Fibroblast of skin of left quadriceps (primary cell): ENCODE results near the gene S100A14.

Experiments
- DNase-seq, 2 experiments: peaks; one replicate each; pipeline ENCODE4 v3.0.0-alpha.2; 2013; ENCODE audit warnings: low read depth in 2 of 2

Gene S100A14

GRCh38 chr1:153639280-153639679 is 23.2 kb upstream of the S100A14 start:
- no peak for DNase-seq

GRCh38 chr1:153638261-153638660 is 22.1 kb upstream of the S100A14 start:
- DNase-seq, result no peak

- DNase-seq, result no peak
Measured at GRCh38 chr1:153636312-153636711, 20.2 kb upstream of the S100A14 start.

- no peak for DNase-seq
Measured at GRCh38 chr1:153635872-153636271, 19.7 kb upstream of the S100A14 start.

- peak; percentile 96 to 97 for DNase-seq
Measured at GRCh38 chr1:153633754-153634665, 17.9 kb upstream of the S100A14 start, which contains the start of gene CHTOP. TSS of gene CHTOP (plus strand) at chr1:153634066. CDS start at chr1:153636589, 2,523 bp downstream.

- no peak for DNase-seq
Measured at GRCh38 chr1:153633161-153633753, 17.1 kb upstream of the S100A14 start.

GRCh38 chr1:153631047-153632022 is 15.2 kb upstream of the S100A14 start:
- no peak for DNase-seq

GRCh38 chr1:153630384-153630783 is 14.3 kb upstream of the S100A14 start:
- no peak for DNase-seq

GRCh38 chr1:153629971-153630370 is 13.8 kb upstream of the S100A14 start:
- DNase-seq, result no peak

GRCh38 chr1:153629343-153629665 is 13.2 kb upstream of the S100A14 start:
- DNase-seq, result no peak

- no peak for DNase-seq
Measured at GRCh38 chr1:153628638-153629342, 12.7 kb upstream of the S100A14 start.

- no peak for DNase-seq
Measured at GRCh38 chr1:153627715-153628626, 11.8 kb upstream of the S100A14 start, which contains the start of gene S100A1. TSS of gene S100A1 (plus strand) at chr1:153628434. CDS start at chr1:153630522, 2,088 bp downstream.

GRCh38 chr1:153626904-153627714 is 11.0 kb upstream of the S100A14 start, which contains the start of gene S100A13:
TSS of gene S100A13 (minus strand) at chr1:153627505. CDS start at chr1:153626472, 1,033 bp downstream.
- peak; percentile 86 to 88 for DNase-seq

- DNase-seq, result no peak
Measured at GRCh38 chr1:153626477-153626903, 10.4 kb upstream of the S100A14 start.

- no peak for DNase-seq
Measured at GRCh38 chr1:153624965-153625611, 9.0 kb upstream of the S100A14 start.

GRCh38 chr1:153623101-153623500 is 7.0 kb upstream of the S100A14 start:
- no peak for DNase-seq

GRCh38 chr1:153619171-153619570 is 3.0 kb upstream of the S100A14 start:
- DNase-seq, result no peak

- DNase-seq, result no peak
Measured at GRCh38 chr1:153617663-153618062, 1.5 kb upstream of the S100A14 start.

GRCh38 chr1:153616917-153617311 is 789 bp upstream of the S100A14 start:
- DNase-seq, result no peak
